ENCODE results near the gene PCDHGA11. TPM values are rescaled to one million over a fixed set of nuclear protein-coding genes. Genes with fewer than 3 reads are reported as not detected.
"Not testable (repeated sequence)": the region's sequence is repeated elsewhere in the genome, so short reads cannot be mapped to it uniquely, and the experiment has no call there.

The PCDHGA11 gene
- 1.9 TPM for total RNA-seq

GRCh38 chr5:141420855-141421488 is at the start of gene PCDHGA11:
Gene PCDHGA11 (plus strand): TSS chr5:141421051. CDS start chr5:141421228, 177 bp downstream.
- no peak for ATAC-seq

- no peak for ATAC-seq
These were observed 49.0 kb upstream of the PCDHGA11 start for GRCh38 chr5:141371572-141372475.

GRCh38 chr5:141373673-141374317 is 47.1 kb upstream of the PCDHGA11 start, which contains the start of gene PCDHGA6:
Gene PCDHGA6 (plus strand): TSS chr5:141373891. CDS start chr5:141374084, 193 bp downstream.
- no peak for ATAC-seq

- no peak for ATAC-seq
These were observed 46.2 kb upstream of the PCDHGA11 start for GRCh38 chr5:141374627-141375026.

GRCh38 chr5:141375444-141376155 is 45.3 kb upstream of the PCDHGA11 start:
- ATAC-seq, result not testable (repeated sequence)

GRCh38 chr5:141382469-141383294 is 38.2 kb upstream of the PCDHGA11 start, which contains the start of gene PCDHGA7:
Gene PCDHGA7 (plus strand): TSS chr5:141382742. CDS start chr5:141382900, 158 bp downstream.
- no peak for ATAC-seq

- no peak for ATAC-seq
These were observed 37.5 kb upstream of the PCDHGA11 start for GRCh38 chr5:141383345-141383744.

GRCh38 chr5:141384471-141385267 is 36.2 kb upstream of the PCDHGA11 start:
- ATAC-seq, result no peak

- ATAC-seq, result peak; percentile 47
These were observed 33.1 kb upstream of the PCDHGA11 start, which contains the start of gene PCDHGB4 for GRCh38 chr5:141387557-141388311. Gene PCDHGB4 (plus strand): TSS chr5:141387698. CDS start chr5:141387885, 187 bp downstream.

- ATAC-seq, result no peak
These were observed 32.2 kb upstream of the PCDHGA11 start for GRCh38 chr5:141388661-141389060.

GRCh38 chr5:141389153-141390042 is 31.5 kb upstream of the PCDHGA11 start:
- no peak for ATAC-seq

GRCh38 chr5:141392429-141393198 is 28.2 kb upstream of the PCDHGA11 start, which contains the start of gene PCDHGA8:
Gene PCDHGA8 (plus strand): TSS chr5:141392633. CDS start chr5:141392814, 181 bp downstream.
- no peak for ATAC-seq

GRCh38 chr5:141393267-141393666 is 27.6 kb upstream of the PCDHGA11 start:
- no peak for ATAC-seq

- not testable (repeated sequence) for ATAC-seq
These were observed 26.3 kb upstream of the PCDHGA11 start for GRCh38 chr5:141394401-141395187.

- ATAC-seq, result peak; percentile 78
These were observed 22.9 kb upstream of the PCDHGA11 start, which contains the start of gene PCDHGB5 for GRCh38 chr5:141397756-141398551. Gene PCDHGB5 (plus strand): TSS chr5:141397947. CDS start chr5:141398128, 181 bp downstream.

- no peak for ATAC-seq
These were observed 22.2 kb upstream of the PCDHGA11 start for GRCh38 chr5:141398608-141399007.
